ENCODE results near the gene FOXP3. TPM values are rescaled to one million over a fixed set of nuclear protein-coding genes. Genes with fewer than 3 reads are reported as not detected.

Gene FOXP3
- polyA plus RNA-seq, 1 of the 3 experiments (the other 2 are of a cell fraction): 0.12 TPM

GRCh38 chrX:49237060-49237459 lies 27.4 kb downstream of the FOXP3 start:
- H3K27me3 ChIP-seq (ENCODE audit: insufficient read depth): no peaks in the 10 kb centered on the region; the same call in 1 of the 2 replicates
- no peak for DNase-seq
- H3K9me2 ChIP-seq: no peaks in the 10 kb centered on the region
- TF ChIP-seq CHD2 (IDR thresholded peaks at IDR 0.05; ENCODE audit: low read length, partially characterized antibody): no peak
- TF ChIP-seq SIN3A (IDR thresholded peaks at IDR 0.05; ENCODE audit: borderline replicate concordance, low read depth, low read length): no peak
- TF ChIP-seq NFIC (IDR thresholded peaks at IDR 0.05; ENCODE audit: borderline replicate concordance): no peak
- TF ChIP-seq GABPA (IDR thresholded peaks at IDR 0.05; ENCODE audit: low read depth): no peak
- no peak for TF ChIP-seq RXRA (IDR thresholded peaks at IDR 0.05; ENCODE audit: borderline replicate concordance, low read depth)
- TF ChIP-seq EZH2phosphoT487 (IDR thresholded peaks at IDR 0.05; ENCODE audit: borderline replicate concordance, low read depth): no peak
- TF ChIP-seq EP300 (IDR thresholded peaks at IDR 0.05; ENCODE audit: borderline replicate concordance in 1 of 2, low read depth in 1 of 2, low read length in 1 of 2): no peak
- no peak for TF ChIP-seq YY1 (IDR thresholded peaks at IDR 0.05; ENCODE audit: low read depth)
- TF ChIP-seq MXI1 (IDR thresholded peaks at IDR 0.05; ENCODE audit: low read depth, low read length): no peak
- no peak for TF ChIP-seq IRF3 (IDR thresholded peaks at IDR 0.05; ENCODE audit: low read depth, low read length)
- TF ChIP-seq MEF2A (IDR thresholded peaks at IDR 0.05; ENCODE audit: borderline replicate concordance, low read depth): no peak
- TF ChIP-seq, protein P1, sequence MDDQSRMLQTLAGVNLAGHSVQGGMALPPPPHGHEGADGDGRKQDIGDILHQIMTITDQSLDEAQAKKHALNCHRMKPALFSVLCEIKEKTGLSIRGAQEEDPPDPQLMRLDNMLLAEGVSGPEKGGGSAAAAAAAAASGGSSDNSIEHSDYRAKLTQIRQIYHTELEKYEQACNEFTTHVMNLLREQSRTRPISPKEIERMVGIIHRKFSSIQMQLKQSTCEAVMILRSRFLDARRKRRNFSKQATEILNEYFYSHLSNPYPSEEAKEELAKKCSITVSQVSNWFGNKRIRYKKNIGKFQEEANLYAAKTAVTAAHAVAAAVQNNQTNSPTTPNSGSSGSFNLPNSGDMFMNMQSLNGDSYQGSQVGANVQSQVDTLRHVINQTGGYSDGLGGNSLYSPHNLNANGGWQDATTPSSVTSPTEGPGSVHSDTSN (IDR thresholded peaks at IDR 0.05): no peak
- no peak for TF ChIP-seq TAF1 (IDR thresholded peaks at IDR 0.05; ENCODE audit: borderline replicate concordance, low read depth, low read length)
- TF ChIP-seq FOXM1 (IDR thresholded peaks at IDR 0.05; ENCODE audit: low read depth): no peak
- TF ChIP-seq, protein P2, sequence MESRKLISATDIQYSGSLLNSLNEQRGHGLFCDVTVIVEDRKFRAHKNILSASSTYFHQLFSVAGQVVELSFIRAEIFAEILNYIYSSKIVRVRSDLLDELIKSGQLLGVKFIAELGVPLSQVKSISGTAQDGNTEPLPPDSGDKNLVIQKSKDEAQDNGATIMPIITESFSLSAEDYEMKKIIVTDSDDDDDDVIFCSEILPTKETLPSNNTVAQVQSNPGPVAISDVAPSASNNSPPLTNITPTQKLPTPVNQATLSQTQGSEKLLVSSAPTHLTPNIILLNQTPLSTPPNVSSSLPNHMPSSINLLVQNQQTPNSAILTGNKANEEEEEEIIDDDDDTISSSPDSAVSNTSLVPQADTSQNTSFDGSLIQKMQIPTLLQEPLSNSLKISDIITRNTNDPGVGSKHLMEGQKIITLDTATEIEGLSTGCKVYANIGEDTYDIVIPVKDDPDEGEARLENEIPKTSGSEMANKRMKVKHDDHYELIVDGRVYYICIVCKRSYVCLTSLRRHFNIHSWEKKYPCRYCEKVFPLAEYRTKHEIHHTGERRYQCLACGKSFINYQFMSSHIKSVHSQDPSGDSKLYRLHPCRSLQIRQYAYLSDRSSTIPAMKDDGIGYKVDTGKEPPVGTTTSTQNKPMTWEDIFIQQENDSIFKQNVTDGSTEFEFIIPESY (IDR thresholded peaks at IDR 0.05; ENCODE audit: borderline replicate concordance, low read depth): no peak
- TF ChIP-seq FOSL2 (IDR thresholded peaks at IDR 0.05; ENCODE audit: borderline replicate concordance, low read depth): no peak
- no peak overlapping the region for H3K9ac ChIP-seq
- no peak overlapping the region for H3K27ac ChIP-seq (ENCODE audit: low read depth in 2 of 2, low read length in 1 of 2)
- WGBS (ENCODE audit: low lambda C conversion rate): 65% methylated on average over 9 of the region's 9 CpGs
- no peaks in the 10 kb centered on the region for H3F3A ChIP-seq (replicated peaks; ENCODE audit: insufficient read depth)
- no peaks in the 10 kb centered on the region for H3K9me3 ChIP-seq
- H3K4me2 ChIP-seq: no peak overlapping the region
- no peaks in the 10 kb centered on the region for H3K79me2 ChIP-seq (ENCODE audit: insufficient read depth)
- ChIA-PET CTCF (no interaction called here), POLR2A (no interaction called here)
- no peaks in the 10 kb centered on the region for H3K36me3 ChIP-seq (replicated peaks in 1 of 2; ENCODE audit: control insufficient read depth in 1 of 2, insufficient read depth in 2 of 2, low read length in 1 of 2)
- H3K4me1 ChIP-seq (ENCODE audit: control insufficient read depth in 1 of 2, insufficient read depth in 2 of 2, low read depth in 1 of 2, low read length in 1 of 2): no peaks in the 10 kb centered on the region
- no peak overlapping the region for H3K4me3 ChIP-seq (ENCODE audit: low read depth in 2 of 2, low read length in 1 of 2)
- no peak overlapping the region for H2AFZ ChIP-seq (ENCODE audit: low read depth)
- H4K20me1 ChIP-seq (ENCODE audit: insufficient read depth): no peaks in the 10 kb centered on the region

Data from SK-N-SH (cell line).